ENCODE results near the gene PPP1R14B.

Gene PPP1R14B

GRCh38 chr11:64263947-64264317 lies 17.2 kb upstream of the PPP1R14B start:
- no peak overlapping the region for H3K4me3 ChIP-seq
- peak overlapping the region in 1 of 21 experiments; percentile 18 for H3K27ac ChIP-seq

GRCh38 chr11:64263021-64263946 lies 16.5 kb upstream of the PPP1R14B start:
- H3K27ac ChIP-seq, result peak overlapping the region in 1 of 21 experiments; percentile 18
- H3K4me3 ChIP-seq, result no peak overlapping the region

- H3K4me3 ChIP-seq, result no peak overlapping the region
- H3K27ac ChIP-seq, result no peak overlapping the region
Measured at GRCh38 chr11:64262271-64263002, 15.7 kb upstream of the PPP1R14B start.

GRCh38 chr11:64261556-64262080 lies 14.9 kb upstream of the PPP1R14B start:
- no peak overlapping the region for H3K4me3 ChIP-seq
- H3K27ac ChIP-seq, result no peak overlapping the region

GRCh38 chr11:64260147-64260708 lies 13.5 kb upstream of the PPP1R14B start:
- Histone ChIP-seq H3K4me3 (no peak overlapping the region), H3K27ac (no peak overlapping the region)

- H3K27ac ChIP-seq, result no peak overlapping the region
- no peak overlapping the region for H3K4me3 ChIP-seq
Measured at GRCh38 chr11:64259533-64260067, 12.9 kb upstream of the PPP1R14B start.

GRCh38 chr11:64258946-64259532 lies 12.3 kb upstream of the PPP1R14B start:
- Histone ChIP-seq H3K4me3 (no peak overlapping the region), H3K27ac (no peak overlapping the region)

GRCh38 chr11:64258356-64258755 lies 11.6 kb upstream of the PPP1R14B start:
- Histone ChIP-seq H3K27ac (no peak overlapping the region), H3K4me3 (no peak overlapping the region)

- Histone ChIP-seq H3K4me3 (no peak overlapping the region), H3K27ac (no peak overlapping the region)
Measured at GRCh38 chr11:64256300-64256699, 9.6 kb upstream of the PPP1R14B start.

GRCh38 chr11:64255135-64256128 lies 8.7 kb upstream of the PPP1R14B start:
- no peak overlapping the region for H3K27ac ChIP-seq

GRCh38 chr11:64254326-64254725 lies 7.6 kb upstream of the PPP1R14B start:
- Histone ChIP-seq H3K4me3 (no peak overlapping the region), H3K27ac (peak overlapping the region in 1 of 21 experiments; percentile 87)

More at GRCh38 chr11:64255135-64256128, 8.7 kb upstream of the PPP1R14B start:
- H3K4me3 ChIP-seq, result no peak overlapping the region

GRCh38 chr11:64253481-64253880 lies 6.7 kb upstream of the PPP1R14B start:
- H3K4me3 ChIP-seq, result no peak overlapping the region
- H3K27ac ChIP-seq, result peak overlapping the region in 1 of 21 experiments; percentile 87

GRCh38 chr11:64253043-64253442 lies 6.3 kb upstream of the PPP1R14B start:
- peak overlapping the region in 5 of 21 experiments; percentile 68 to 87 (median 79) for H3K27ac ChIP-seq
- peak overlapping the region in 3 of 7 experiments; percentile 63 to 87 (median 67) for H3K4me3 ChIP-seq

- peak overlapping the region; percentile 11 to 90 (median 80) for H3K27ac ChIP-seq
- peak overlapping the region; percentile 55 to 91 (median 70) for H3K4me3 ChIP-seq
Measured at GRCh38 chr11:64252003-64252872, 5.5 kb upstream of the PPP1R14B start.

GRCh38 chr11:64251753-64252002 lies 4.9 kb upstream of the PPP1R14B start:
- H3K4me3 ChIP-seq, result peak overlapping the region; percentile 55 to 91 (median 70)
- peak overlapping the region; percentile 11 to 90 (median 80) for H3K27ac ChIP-seq

GRCh38 chr11:64251016-64251752 lies 4.4 kb upstream of the PPP1R14B start, which contains the start of gene PLCB3:
Gene PLCB3, plus strand, starts transcription at chr11:64251530. Its CDS starts 120 bp downstream, at chr11:64251650.
- H3K4me3 ChIP-seq, result peak within 1 kb of the TSS; percentile 55 to 91 (median 70)
- peak within 1 kb of the TSS; percentile 11 to 90 (median 80) for H3K27ac ChIP-seq

Data from skin epidermis (tissue), 12 donors.